Posterior vena cava (tissue), 2 donors: ENCODE results near the gene NCOR1. TPM values are rescaled to one million over a fixed set of nuclear protein-coding genes. Genes with fewer than 3 reads are reported as not detected.

Experiments used
- DNase-seq: peaks from one replicate; pipeline ENCODE4 v3.0.0-alpha.2; 2020; ENCODE audit warnings: low spot score
- intact Hi-C, 2 donors: fragments of 100-400 bp; cut with DNase I; formaldehyde crosslinking; loops; one replicate each; pipeline versions ENCODE4 v1.14.1 to v1.14.2; 2022 to 2023
- total RNA-seq, 2 donors: library from RNA; stranded (reverse); fragmentation: NEBNext Ultra II Directional; extraction: Animal tissue kit (Norgen Biotek cat#: 25700); gene quantifications; one replicate each; pipeline ENCODE4 v1.2.1, GENCODE V29; 2021
- donor health status: DM: yes; HTN: yes; CAD: no.
- donor health status: DM: yes; HTN: yes; CAD: no.

Gene NCOR1
- total RNA-seq, 2 donors from 2014 or later, result 97.0 to 108 TPM

- DNase-seq, result no peak
- intact Hi-C loops, result no loop called here
Measured at GRCh38 chr17:16003841-16004240, 211.5 kb downstream of the NCOR1 start.

- intact Hi-C loops, result no loop called here
- DNase-seq, result no peak
Measured at GRCh38 chr17:16002708-16003260, 212.6 kb downstream of the NCOR1 start.

DNA sequence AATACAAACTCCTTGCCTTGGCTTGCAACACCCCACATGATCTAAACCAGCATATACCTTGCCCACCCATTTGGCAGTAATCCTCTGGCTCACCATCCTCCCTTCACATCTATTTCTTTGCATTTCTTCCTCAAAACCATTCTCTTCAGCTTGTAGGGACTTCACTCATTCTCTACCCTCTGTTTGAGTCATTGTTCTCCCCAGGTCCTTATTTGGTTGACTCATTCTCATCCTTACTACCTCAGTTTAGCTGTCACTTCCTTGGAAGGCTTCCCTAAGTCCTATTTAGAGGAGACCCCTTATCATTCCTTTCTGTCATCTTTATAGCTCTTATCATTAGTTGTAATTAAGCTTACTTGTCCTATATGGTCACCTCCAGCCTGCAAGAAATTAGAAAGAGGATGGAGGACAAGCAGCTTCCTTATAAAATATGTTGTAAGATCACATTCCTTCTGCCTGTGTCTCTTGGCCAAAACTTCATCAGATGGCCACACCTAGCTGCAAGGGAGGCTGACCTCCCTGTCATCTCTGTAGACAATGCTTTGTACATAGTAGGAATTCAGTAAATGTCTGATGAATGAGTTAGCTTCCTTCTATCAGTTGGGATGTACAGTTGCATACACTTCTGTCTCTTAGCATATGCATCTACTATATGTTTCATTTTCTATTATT lies 214.0 kb downstream of the NCOR1 start:
- intact Hi-C loops, result no loop called here
- DNase-seq, result no peak

GRCh38 chr17:15999974-16000827 lies 215.1 kb downstream of the NCOR1 start:
- intact Hi-C loops, result no loop called here
- DNase-seq, result peak; percentile 82

DNA sequence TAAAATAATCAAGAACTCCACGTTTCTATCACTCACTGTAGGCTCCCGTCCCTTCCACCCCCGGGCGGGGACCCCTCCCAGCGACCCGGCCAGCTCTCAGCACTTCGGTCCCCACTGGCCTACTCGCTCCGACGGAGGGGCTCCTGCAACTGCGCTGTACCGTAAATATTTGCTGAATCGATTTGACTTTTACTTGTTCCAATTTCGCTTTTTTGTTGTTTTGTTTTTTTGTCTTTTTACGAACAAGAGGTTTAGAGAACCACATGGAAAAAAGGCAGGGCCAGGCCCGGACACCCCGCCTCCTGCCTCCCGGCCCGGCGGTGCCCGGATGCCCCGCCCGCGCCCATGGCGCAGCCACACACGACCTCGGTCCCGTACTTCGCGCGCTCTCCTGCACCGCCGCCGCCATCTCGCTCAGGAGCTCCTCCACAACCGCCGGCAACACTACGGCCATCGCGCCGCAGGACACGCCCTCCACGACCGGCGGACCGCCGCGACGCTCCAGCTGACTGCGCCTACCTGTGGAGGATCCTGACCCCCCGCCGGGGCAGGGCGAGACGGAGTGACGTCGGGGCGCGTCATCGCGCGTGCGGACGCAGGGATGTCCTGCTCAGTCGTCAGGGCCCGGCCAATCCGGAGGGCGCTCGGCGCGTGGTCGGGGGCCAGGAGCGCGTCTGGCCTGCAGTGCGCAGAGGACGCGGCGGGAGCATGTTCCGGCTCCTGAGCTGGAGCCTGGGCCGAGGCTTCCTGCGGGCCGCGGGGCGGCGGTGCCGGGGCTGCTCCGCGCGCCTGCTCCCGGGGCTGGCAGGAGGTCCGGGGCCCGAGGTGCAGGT lies 216.0 kb downstream of the NCOR1 start, which contains the start of the genes TTC19 and ZSWIM7:
Gene TTC19 (plus strand): TSS at position 684 of the 833 bp plus-strand sequence. CDS start 25 bp downstream, at position 709.
Gene ZSWIM7 (minus strand): TSS at position 564 of the 833 bp plus-strand sequence. CDS start 110 bp downstream, at position 454.
- intact Hi-C loops, result no loop called here
- DNase-seq, result peak; percentile 99

DNA sequence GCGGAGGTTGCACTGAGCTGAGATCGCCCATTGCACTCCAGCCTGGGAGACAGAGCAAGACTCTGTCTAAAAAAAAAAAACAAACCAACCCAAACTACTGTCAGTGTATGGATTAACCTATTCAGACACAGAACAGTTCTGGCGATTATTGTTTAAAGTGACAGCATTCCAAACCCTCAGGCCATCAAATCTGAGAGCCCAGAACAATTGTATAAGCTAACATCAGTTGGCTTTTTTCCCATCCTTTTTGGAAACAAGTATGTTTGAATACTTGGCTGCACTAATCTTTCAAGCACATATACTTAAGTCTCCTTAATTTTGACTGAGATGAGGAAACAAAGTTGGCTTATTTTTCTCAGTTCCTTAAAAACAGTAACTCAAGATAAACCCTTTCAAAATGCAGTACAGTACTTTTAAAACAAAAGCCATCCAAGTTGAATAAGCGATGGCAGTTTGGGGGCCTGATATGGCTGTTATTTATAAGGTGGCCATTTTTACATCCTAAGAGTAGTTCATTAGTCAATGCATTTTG lies 217.2 kb downstream of the NCOR1 start:
- intact Hi-C loops, result no loop called here
- no peak for DNase-seq

DNA sequence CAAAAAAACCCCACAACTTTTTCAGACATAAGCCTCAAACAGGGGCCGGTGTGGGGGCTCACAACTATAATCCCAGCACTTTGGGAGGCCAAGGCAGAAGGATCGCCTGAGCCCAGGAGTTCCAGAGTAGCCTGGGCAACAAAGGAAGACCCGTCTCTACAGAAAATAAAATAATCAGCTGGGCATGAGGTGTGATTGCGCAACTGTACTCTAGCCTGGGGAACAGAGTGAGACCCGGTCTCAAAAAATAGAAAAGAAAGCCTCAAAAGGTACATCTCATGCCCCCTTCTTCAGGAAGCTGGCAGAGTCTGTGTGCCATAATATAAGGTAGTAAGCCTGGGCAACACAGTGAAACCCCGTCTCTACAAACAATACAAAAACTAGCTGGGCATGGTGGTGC lies 219.0 kb downstream of the NCOR1 start:
- intact Hi-C loops, result no loop called here

DNA sequence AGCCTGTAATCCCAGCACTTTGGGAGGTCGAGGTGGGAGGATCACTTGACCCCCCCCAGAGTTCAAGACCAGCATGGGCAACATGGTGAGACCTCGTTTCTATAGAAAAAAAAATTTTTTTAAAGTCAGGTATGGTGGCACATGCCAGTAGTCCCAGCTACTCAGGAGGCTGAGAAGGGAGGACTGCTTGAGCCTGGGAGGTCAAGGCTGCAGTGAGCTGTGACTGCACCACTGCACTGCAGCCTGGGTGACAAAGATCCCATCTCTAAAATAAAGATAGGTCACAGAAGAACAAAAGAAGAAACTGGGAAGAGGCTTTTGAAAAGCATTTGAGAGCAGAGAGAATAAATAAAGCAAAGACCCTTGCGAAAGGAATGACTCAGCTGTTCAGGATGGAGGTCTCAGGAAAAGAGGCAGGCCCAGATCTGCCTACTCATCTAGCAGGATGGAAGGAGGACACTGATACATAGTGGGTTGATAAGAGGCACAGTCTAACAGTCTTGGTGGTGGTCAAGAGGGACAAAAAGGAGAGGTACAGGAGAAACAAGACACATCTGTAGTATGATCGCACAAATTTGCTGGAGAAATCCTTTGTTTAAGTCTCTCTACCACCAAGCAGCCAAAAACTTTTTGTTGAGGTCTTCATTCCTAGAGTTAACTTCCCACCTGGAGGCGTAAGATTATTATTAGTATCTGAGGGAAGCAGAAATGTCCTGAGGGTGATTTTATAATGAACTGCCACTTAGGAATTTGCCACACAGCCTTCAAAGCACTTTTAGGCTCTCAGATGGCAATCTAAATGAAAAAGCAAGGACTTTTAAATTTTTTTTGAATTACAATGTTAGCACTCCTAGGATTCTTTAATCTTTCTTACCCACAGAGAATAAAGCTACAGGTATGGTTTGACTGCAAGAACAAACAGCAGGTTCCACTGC lies 233.4 kb downstream of the NCOR1 start:
- no peak for DNase-seq
- intact Hi-C loops, result no loop called here

More for the DNA sequence above, 219.0 kb downstream of the NCOR1 start:
- no peak for DNase-seq

DNA sequence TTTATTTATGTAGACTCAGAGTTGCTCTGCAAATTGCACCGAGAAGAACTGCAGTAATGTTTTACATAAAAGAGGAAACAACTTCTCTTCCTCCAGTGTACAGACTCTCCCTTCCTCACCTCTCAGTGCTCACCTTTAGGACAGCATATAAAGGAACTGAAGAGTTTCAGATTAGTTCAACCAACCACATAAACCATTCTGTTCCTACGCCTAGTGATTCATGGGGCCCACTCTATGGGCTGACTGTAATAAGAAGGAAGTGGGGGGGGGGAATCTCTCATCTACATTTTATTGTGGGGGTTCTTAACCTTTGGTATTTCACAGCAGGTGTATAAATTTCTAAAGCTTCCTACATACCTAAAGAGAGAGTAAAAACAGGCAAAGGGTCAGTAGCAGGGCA lies 234.1 kb downstream of the NCOR1 start:
- DNase-seq, result no peak
- intact Hi-C loops, result no loop called here

Other genes with a start within 250 kb of the NCOR1 start
- gene ZSWIM7, start 215.8 kb downstream of the NCOR1 start, total RNA-seq, result 10 to 100 TPM; 11.9 to 16.5 TPM
- gene TTC19, start 215.7 kb downstream of the NCOR1 start, total RNA-seq, result 10 to 100 TPM; 18.4 to 18.6 TPM
- 10 to 100 TPM; 26.2 to 27.0 TPM for gene PIGL, start 1.7 kb upstream of the NCOR1 start, total RNA-seq
- gene CENPV, start 137.9 kb upstream of the NCOR1 start, total RNA-seq, result 10 to 100 TPM; 15.8 to 25.9 TPM
- gene UBB, start 165.6 kb upstream of the NCOR1 start, total RNA-seq, result 100 to 1,000 TPM; 581 to 633 TPM
- 10 to 100 TPM; 35.7 to 40.8 TPM for gene TRPV2, start 200.0 kb upstream of the NCOR1 start, total RNA-seq